Measurements from ENCODE around the gene PARK7. TPM values are rescaled to one million over a fixed set of nuclear protein-coding genes. Genes with fewer than 3 reads are reported as not detected.

The PARK7 gene
- total RNA-seq, 4 donors from 2014 or later = 40.4 to 103 (median 82.8) TPM

DNA sequence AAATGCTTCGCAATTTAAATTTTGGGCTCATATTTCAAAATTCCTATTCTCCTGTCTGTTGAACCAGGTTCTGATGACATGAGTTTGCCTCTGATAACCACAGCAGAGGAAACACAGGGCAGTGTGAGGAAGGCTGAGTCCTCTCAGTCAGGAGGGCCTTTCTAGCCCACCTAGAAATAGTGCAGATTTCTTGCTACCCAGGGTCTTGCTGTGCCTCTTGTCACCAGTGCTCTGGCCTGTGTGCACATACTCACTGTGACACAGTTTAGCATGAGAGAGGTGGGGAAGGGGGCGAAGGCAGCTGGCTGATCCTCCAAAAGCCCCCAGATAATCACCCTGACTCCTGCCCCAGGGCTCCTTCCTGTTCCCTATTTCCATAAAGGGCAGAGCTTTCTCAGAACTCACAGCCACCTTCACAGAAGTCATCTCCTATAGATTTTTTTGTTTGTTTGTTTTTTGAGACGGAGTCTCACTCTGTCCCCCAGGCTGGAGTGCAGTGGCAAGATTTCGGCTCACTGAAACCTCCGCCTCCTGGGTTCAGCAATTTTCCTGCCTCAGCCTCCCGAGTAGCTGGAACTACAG, 40.9 kb downstream of the PARK7 start:
- TF ChIP-seq, protein P1, sequence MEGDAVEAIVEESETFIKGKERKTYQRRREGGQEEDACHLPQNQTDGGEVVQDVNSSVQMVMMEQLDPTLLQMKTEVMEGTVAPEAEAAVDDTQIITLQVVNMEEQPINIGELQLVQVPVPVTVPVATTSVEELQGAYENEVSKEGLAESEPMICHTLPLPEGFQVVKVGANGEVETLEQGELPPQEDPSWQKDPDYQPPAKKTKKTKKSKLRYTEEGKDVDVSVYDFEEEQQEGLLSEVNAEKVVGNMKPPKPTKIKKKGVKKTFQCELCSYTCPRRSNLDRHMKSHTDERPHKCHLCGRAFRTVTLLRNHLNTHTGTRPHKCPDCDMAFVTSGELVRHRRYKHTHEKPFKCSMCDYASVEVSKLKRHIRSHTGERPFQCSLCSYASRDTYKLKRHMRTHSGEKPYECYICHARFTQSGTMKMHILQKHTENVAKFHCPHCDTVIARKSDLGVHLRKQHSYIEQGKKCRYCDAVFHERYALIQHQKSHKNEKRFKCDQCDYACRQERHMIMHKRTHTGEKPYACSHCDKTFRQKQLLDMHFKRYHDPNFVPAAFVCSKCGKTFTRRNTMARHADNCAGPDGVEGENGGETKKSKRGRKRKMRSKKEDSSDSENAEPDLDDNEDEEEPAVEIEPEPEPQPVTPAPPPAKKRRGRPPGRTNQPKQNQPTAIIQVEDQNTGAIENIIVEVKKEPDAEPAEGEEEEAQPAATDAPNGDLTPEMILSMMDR (IDR thresholded peaks at IDR 0.05) = no peak
- TF ChIP-seq POLR2AphosphoS5 (IDR thresholded peaks at IDR 0.05) (no peak), EP300 (IDR thresholded peaks at IDR 0.05; ENCODE audit: low read depth) (no peak), POLR2A (IDR thresholded peaks at IDR 0.05) (no peak)
- DNase-seq = no peak
- Histone ChIP-seq H3K4me1 (peaks cover 4 to 17% (median 6%) of the 10 kb centered on the region in 4 donors), H3K4me3 (no peak overlapping the region), H3K27me3 (no peaks in the 10 kb centered on the region), H3K27ac (no peak overlapping the region), H3K36me3 (no peaks in the 10 kb centered on the region), H3K9me3 (no peaks in the 10 kb centered on the region)
- intact Hi-C loops (cut with DNase I; ENCODE audit: low total_unique reads) (no loop called here), in situ Hi-C loops (cut with MboI; ENCODE audit: low pct_ligation_motif_present in 1 of 4, low pct_unique_long_range_greater_than_20kb in 1 of 4, low sequenced_read_pairs in 3 of 4) (no loop called here)
- 91 to 100% methylated on average over 5 to 6 of the region's 6 CpGs for WGBS, 2 donors (ENCODE audit: low coverage in 1 of 2)

DNA sequence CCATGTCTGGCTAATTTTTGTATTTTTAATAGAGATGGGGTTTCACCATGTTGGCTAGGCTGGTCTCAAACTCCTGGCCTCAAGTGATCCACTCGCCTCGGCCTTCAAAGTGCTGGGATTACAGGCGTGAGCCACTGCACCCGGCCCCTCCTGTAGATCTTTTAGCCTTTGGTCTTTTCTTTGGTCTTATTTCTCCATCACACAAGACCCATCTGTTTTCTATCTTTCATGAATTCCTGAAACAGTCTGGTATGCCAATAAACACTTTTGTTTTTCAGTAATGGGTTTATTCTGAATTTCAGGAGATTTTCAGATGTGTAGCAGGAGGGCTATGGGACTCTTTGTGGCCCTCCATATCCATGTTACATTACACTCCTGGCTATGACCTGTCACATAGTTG, 41.4 kb downstream of the PARK7 start:
- TF ChIP-seq, protein P1 (IDR thresholded peaks at IDR 0.05) = no peak
- no peak for TF ChIP-seq POLR2AphosphoS5 (IDR thresholded peaks at IDR 0.05)
- TF ChIP-seq EP300 (IDR thresholded peaks at IDR 0.05; ENCODE audit: low read depth) = no peak
- TF ChIP-seq POLR2A (IDR thresholded peaks at IDR 0.05) = no peak
- WGBS, 2 donors (ENCODE audit: low coverage in 1 of 2) = 98 to 100% methylated on average over 4 of the region's 4 CpGs
- intact Hi-C loops (cut with DNase I; ENCODE audit: low total_unique reads) (no loop called here), in situ Hi-C loops (cut with MboI; ENCODE audit: low pct_ligation_motif_present in 1 of 4, low pct_unique_long_range_greater_than_20kb in 1 of 4, low sequenced_read_pairs in 3 of 4) (no loop called here)
- H3K4me1 ChIP-seq = peaks cover 4 to 17% (median 6%) of the 10 kb centered on the region in 4 donors
- no peak overlapping the region for H3K4me3 ChIP-seq
- peak overlapping the region in 1 of 4 donors; percentile 14 for H3K27ac ChIP-seq
- H3K36me3 ChIP-seq = no peaks in the 10 kb centered on the region
- DNase-seq = no peak
- no peaks in the 10 kb centered on the region for H3K9me3 ChIP-seq
- no peaks in the 10 kb centered on the region for H3K27me3 ChIP-seq

DNA sequence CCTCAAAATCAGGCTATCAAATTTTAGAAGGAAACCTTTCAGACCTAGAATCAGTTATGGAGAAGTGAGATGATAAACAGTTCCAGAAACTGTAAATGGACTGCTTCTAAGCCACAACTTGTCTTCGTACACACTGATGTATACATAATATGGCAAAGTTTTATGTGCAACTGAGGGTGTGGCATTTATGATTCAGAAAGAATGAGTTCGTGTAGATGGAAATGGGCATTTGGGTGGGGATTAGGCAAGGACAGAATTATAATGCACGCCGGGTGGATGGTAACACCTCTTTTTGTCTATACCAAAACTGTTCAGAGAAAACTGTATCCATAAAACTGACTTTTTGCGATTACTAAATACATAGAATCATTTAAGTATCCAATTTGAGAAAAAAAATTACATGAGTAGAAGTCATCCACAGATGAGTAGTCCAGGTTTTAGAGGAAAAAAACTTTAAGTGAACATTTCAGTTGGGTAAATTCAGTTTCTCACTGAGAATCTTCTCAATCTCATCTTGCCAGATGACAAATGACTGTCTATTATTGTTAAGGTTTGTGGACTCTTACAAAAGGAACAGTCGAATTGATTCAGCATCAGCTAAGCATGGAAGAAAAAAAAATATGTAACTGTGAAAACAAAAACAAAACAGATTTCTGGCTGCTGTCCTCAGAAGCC, 42.1 kb downstream of the PARK7 start:
- no peaks in the 10 kb centered on the region for H3K9me3 ChIP-seq
- H3K27ac ChIP-seq = peak overlapping the region in 3 of 4 donors; percentile 52 to 82 (median 75)
- intact Hi-C loops (cut with DNase I; ENCODE audit: low total_unique reads) = no loop called here
- H3K4me1 ChIP-seq = peaks cover 4 to 17% (median 6%) of the 10 kb centered on the region in 4 donors
- no peak for DNase-seq
- 62 to 63% methylated on average over 3 to 6 of the region's 6 CpGs for WGBS, 2 donors (ENCODE audit: low coverage in 1 of 2)
- no peak overlapping the region for H3K4me3 ChIP-seq
- in situ Hi-C loops (cut with MboI; ENCODE audit: low pct_ligation_motif_present in 1 of 4, low pct_unique_long_range_greater_than_20kb in 1 of 4, low sequenced_read_pairs in 3 of 4) = no loop called here
- TF ChIP-seq EP300 (IDR thresholded peaks at IDR 0.05; ENCODE audit: low read depth) (no peak), POLR2A (IDR thresholded peaks at IDR 0.05) (no peak), POLR2AphosphoS5 (IDR thresholded peaks at IDR 0.05) (no peak)
- TF ChIP-seq, protein P1 (IDR thresholded peaks at IDR 0.05) = no peak
- no peaks in the 10 kb centered on the region for H3K36me3 ChIP-seq
- no peaks in the 10 kb centered on the region for H3K27me3 ChIP-seq

- 85 to 87% methylated on average over 6 to 18 of the region's 18 CpGs for WGBS, 2 donors (ENCODE audit: low coverage in 1 of 2)
- peak overlapping the region; percentile 49 to 82 (median 64) for H3K27ac ChIP-seq
- no peaks in the 10 kb centered on the region for H3K27me3 ChIP-seq
- H3K9me3 ChIP-seq = no peaks in the 10 kb centered on the region
- TF ChIP-seq EP300 (IDR thresholded peaks at IDR 0.05; ENCODE audit: low read depth) = no peak
- TF ChIP-seq POLR2AphosphoS5 (IDR thresholded peaks at IDR 0.05) = no peak
- TF ChIP-seq, protein P1 (IDR thresholded peaks at IDR 0.05) = no peak
- no peak for TF ChIP-seq POLR2A (IDR thresholded peaks at IDR 0.05)
- H3K36me3 ChIP-seq = no peaks in the 10 kb centered on the region
- intact Hi-C loops (cut with DNase I; ENCODE audit: low total_unique reads) = no loop called here
- no peak overlapping the region for H3K4me3 ChIP-seq
- in situ Hi-C loops (cut with MboI; ENCODE audit: low pct_ligation_motif_present in 1 of 4, low pct_unique_long_range_greater_than_20kb in 1 of 4, low sequenced_read_pairs in 3 of 4) = no loop called here
- no peak for DNase-seq
- peaks cover 4 to 17% (median 6%) of the 10 kb centered on the region in 4 donors for H3K4me1 ChIP-seq
These were observed 42.7 kb downstream of the PARK7 start for GRCh38 chr1:8004113-8004802.

Data from transverse colon (tissue), 4 donors.